ENCODE measurements around the gene TMEM250.

- TF ChIP-seq CTCF (IDR thresholded peaks at IDR 0.05) (no peak), POLR2AphosphoS5 (IDR thresholded peaks at IDR 0.05; ENCODE audit: low read depth, low read length) (no peak), REST (IDR thresholded peaks at IDR 0.05; ENCODE audit: insufficient read depth in 1 of 2, low read depth in 2 of 2, low read length in 1 of 2) (no peak)
Observed at GRCh38 chr9:136140966-136141365, 22.3 kb upstream of the TMEM250 start.

All from Panc1 (cell line).